Measurements from ENCODE around the gene CALB2. TPM values are rescaled to one million over a fixed set of nuclear protein-coding genes. Genes with fewer than 3 reads are reported as not detected.
"Not testable (repeated sequence)": the region's sequence is repeated elsewhere in the genome, so short reads cannot be mapped to it uniquely, and the experiment has no call there.

The CALB2 gene
- total RNA-seq, 1 donor from 2014 or later: 0.12 TPM

GRCh38 chr16:71352466-71352865 lies 6.1 kb upstream of the CALB2 start:
- TF ChIP-seq CTCF (conservative IDR thresholded peaks at IDR 0.05; ENCODE audit: low read depth, low read length): no peak
- DNase-seq (ENCODE audit: low read depth): no peak
- no peak overlapping the region for H3K4me3 ChIP-seq (ENCODE audit: low read depth, low read length)

- no peak for TF ChIP-seq CTCF (conservative IDR thresholded peaks at IDR 0.05; ENCODE audit: low read depth, low read length)
- H3K4me3 ChIP-seq (ENCODE audit: low read depth, low read length): no peak overlapping the region
- no peak for DNase-seq (ENCODE audit: low read depth)
Observed at GRCh38 chr16:71352963-71353460, 5.5 kb upstream of the CALB2 start.

GRCh38 chr16:71353736-71354135 lies 4.8 kb upstream of the CALB2 start:
- TF ChIP-seq CTCF (conservative IDR thresholded peaks at IDR 0.05; ENCODE audit: low read depth, low read length): no peak
- no peak overlapping the region for H3K4me3 ChIP-seq (ENCODE audit: low read depth, low read length)
- DNase-seq (ENCODE audit: low read depth): no peak

- H3K4me3 ChIP-seq (ENCODE audit: low read depth, low read length): no peak overlapping the region
- no peak for DNase-seq (ENCODE audit: low read depth)
- no peak for TF ChIP-seq CTCF (conservative IDR thresholded peaks at IDR 0.05; ENCODE audit: low read depth, low read length)
Observed at GRCh38 chr16:71354156-71354555, 4.4 kb upstream of the CALB2 start.

GRCh38 chr16:71356051-71356740 lies 2.3 kb upstream of the CALB2 start:
- no peak for TF ChIP-seq CTCF (conservative IDR thresholded peaks at IDR 0.05; ENCODE audit: low read depth, low read length)
- H3K4me3 ChIP-seq (ENCODE audit: low read depth, low read length): no peak overlapping the region
- DNase-seq (ENCODE audit: low read depth): no peak

- DNase-seq (ENCODE audit: low read depth); H3K4me3 ChIP-seq (ENCODE audit: low read depth, low read length): not testable (repeated sequence)
Observed at GRCh38 chr16:71356936-71357335, 1.6 kb upstream of the CALB2 start.

- no peak overlapping the region for H3K4me3 ChIP-seq (ENCODE audit: low read depth, low read length)
Observed at GRCh38 chr16:71357681-71358080, 842 bp upstream of the CALB2 start.

More at GRCh38 chr16:71357681-71358080, 842 bp upstream of the CALB2 start:
- no peak for DNase-seq (ENCODE audit: low read depth)
- TF ChIP-seq CTCF (conservative IDR thresholded peaks at IDR 0.05; ENCODE audit: low read depth, low read length): no peak
